GM21786 (cell line): Measurements from ENCODE around the gene MOCS1.

Experiments used
- ATAC-seq: cut with Tn5 transposase; IDR thresholded peaks from one replicate; pipeline ENCODE4 v1.9.1; 2021; ENCODE audit not compliant: unreplicated experiment

MOCS1 gene

DNA sequence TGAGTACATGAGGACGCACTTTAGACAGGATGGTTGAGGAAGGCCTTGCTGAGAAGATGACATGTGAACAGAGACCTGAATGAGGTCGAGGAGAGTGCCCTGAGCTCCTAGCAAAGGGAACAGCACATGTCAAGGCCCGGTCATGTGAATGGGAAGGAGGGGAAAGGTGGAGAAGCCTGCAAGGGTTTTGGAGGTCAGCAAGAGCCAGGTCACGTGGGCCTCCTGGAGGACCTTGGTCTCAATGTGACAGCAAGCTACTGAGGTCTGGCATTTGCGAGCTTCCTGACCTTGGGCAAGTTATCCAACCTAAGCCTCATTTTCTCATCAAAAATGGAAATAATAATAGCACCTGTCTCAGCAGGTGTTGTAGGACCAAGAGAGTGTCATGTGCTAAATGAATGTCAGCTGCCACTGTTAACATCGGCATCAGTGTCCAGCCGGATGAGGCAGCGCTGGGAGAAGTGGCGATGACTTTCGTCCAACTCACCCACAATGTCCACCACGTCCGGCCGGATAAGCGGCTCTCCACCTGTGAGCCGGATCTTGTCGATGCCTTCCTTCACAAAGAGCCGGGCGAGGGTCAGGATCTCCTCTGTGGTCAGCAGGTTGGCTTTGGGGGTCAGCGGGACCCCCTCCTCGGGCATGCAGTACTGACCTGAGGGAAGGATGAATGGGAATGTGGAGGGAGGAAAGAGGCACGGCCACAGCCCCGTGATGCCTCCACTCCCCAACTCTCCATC lies 8.9 kb downstream of the MOCS1 start:
- ATAC-seq, result no peak

DNA sequence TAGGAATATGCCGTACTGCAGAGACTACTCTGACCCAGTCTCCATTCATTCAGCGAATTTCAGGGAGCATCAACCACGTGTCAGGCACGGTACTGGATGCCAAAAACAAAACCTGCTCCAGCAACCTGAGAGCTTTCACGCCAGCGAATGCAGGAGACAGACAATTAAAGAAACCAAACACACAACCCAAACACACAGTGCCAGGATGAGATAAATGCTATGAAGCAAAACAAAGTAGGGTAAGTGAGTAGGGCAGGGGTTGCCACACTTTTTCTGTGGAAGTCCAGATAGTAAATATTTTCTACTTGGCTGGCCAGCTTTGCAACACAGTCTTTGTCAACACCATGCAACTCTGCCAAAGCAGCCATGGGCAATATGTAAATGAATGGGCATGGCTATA lies 10.0 kb downstream of the MOCS1 start:
- ATAC-seq, result no peak

DNA sequence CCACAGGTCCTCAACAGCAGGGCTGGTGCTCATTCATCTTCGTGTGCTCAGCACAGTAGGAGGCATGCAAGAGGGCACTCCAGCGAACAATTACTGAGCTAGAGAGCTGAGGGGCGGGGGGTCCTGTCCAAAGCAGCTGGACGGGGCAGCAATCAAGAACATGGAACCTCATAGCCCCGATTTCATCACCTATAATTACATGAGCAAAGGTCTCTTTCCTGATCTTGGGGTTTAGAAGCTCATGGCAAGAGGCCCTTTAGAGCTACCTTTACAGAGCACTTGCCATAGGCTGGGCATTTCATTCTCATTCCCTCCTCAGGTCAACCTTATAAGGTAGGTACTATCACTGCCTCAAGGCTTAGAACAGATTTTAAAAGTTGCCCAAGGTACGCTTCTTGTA lies 10.4 kb downstream of the MOCS1 start:
- no peak for ATAC-seq

DNA sequence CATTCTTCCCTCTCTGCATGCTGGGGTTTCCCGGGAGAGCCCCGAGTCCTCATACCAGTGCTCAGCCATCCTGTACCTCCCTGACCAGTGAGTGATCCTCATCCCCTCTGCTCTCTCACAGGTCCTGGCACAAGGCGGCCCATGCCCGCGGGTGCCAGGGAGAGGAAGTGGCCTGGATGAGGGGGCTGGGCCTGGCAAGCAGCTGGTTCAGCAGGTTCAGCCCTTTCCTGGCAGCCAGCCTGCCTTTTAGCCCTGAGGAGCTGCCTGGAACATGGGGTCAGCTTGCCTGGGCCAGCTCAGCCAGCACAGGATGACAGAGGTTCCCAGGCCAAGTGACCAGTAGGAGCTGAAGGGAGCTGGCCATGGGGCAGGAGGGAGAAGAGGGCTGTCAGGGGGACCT lies 10.9 kb downstream of the MOCS1 start:
- no peak for ATAC-seq

DNA sequence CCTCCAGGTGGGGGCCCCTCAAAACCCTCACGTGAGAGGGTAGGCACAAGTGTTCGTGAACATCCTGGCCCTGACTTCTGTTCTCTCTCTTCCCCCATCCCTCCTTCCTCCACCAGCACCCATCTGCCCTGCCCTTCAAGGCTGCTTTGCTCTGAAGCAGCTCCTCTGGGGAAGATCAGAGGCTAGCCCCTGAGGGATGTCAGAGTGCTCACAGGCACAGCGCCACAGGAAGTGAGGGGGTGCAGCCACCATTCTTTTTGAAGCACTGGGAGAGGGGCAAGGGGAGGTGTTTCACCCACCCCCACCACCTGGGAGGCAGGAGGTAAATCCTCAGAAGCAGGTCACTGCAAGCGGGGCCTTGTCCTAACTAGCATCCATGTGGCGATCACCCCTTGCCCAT lies 11.4 kb downstream of the MOCS1 start:
- ATAC-seq, result no peak

DNA sequence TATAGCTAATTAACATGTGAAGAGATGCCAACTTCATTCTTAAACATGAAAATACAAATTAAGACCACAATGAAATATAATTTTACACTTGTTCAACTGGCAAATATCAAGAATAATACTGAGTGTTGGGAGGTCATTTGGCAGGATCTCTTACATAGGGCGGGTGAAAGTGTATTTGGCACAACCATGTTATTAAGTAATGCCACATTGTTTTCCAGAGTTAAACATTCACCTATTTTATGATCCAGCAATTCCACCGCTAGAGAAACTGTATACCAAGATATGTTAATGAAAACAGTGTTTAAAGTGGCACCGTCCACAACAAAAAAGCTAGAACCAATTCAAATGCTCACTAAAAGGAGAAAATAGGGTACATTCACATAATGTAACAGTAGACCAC lies 14.1 kb downstream of the MOCS1 start:
- no peak for ATAC-seq

DNA sequence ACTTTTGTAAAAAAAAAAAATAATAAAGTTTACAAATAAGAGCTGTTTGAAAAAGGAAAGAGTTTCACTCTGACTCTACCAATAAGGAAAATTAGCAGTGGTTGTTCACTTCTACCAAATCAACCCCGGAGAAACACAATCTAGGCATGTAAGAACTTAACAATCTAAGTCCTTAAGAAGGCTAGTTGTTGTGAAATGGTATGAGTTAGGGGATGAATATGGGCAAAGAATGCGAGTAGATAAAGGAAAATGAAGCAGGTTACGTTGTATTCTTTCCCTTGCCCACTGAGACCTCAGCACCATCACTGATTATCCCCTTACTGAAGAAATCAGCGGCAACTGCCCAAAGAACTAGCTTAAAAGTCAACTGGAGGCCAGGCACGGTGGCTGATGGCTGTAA lies 15.4 kb downstream of the MOCS1 start:
- no peak for ATAC-seq

DNA sequence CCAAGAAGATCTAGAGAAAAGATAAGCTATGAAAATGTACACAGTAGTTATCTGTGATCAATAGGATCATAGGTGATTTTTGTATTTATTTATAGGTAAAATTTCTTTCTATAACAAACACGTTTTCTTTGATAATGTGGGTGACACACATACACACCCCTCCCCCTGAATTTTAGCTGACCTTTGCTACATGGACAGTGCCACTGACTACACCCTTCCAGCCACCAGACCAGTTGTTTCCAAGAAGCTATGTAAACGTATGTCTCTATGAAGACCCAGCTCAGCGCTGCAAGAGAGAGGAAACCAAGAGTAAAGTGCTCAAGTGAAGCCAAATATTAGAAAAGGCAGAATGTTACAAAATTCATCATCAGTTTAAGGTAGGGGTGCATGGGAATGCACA lies 16.3 kb downstream of the MOCS1 start:
- no peak for ATAC-seq

DNA sequence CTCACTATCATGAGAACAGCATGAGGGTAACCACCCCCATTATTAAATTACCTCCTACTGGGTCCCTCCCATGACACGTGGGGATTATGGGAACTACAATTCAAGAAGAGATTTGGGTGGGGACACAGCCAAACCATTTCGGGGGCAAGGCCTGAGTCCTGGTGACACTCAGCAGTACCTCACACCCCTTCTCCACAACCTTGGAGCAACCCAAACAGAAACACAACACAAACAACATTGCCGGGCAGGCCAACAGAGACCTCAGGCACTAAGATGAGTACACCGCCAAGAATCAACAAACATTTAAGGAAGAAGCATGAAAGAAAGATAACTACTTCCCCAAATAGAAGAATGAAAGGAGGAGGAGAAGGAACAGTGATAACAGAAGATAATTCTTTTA lies 16.9 kb downstream of the MOCS1 start:
- no peak for ATAC-seq

DNA sequence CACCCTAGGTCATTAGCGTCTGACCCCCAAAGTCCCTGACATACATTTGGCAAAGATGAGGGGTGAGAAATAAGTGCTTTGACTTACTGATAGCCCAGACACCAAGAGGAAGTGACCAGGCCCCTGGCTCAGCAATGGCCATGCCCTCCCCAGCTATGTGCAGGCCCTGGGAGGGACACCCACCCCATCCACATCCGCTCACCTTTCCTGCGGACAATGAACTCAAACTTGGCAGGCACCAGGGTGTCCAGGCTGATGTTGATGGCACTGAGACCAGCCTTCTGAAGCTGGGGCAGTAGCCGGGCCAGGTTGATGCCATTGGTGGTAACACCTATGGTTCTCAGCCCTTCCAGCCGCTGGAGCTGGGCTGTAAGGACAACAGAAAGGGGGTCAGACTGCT lies 18.4 kb downstream of the MOCS1 start:
- ATAC-seq, result no peak

DNA sequence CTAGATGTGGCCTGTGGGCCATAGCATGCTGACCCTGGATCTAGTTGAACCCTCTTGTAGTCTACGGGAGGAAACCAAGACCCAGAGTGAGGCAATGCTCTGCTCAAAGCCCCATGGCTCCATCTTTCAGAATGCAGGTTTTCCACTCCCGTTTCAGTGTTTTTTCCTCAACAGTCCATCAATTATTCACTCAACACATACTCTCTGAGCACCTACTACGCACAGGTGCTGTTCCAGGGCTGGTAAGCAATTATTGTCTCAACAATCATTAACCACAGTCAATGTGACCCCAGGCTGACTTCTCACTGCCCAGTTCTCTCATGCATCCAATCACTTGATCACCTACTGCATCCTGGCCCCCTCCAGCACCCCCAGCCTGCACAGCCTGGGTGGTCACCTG lies 20.0 kb downstream of the MOCS1 start:
- ATAC-seq, result no peak

DNA sequence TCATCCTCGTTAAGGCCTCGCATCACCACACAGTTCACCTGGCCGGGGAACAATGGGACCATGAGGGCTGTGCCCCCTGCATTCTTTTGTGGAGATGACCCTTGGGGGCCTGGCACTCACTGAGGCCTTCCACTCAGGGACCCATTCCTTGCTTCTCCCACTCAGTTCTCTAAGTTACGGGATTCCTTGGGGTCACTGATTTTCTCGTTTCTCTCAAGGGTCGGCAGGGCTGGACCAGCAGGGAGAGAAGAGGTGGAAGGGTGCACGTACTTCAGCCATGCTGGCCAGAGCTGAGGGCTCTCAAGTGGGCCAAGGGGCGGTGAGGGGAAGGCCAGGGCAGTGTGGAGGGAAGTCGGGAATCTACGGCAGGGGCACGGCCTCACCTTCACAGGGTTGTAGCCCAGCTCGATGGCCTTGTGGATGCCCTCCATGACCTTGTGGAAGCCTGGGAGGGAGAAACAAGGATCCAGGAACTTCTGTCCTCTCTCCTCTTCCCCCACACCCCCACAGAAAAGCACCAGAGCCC lies 20.8 kb downstream of the MOCS1 start:
- ATAC-seq, result no peak

DNA sequence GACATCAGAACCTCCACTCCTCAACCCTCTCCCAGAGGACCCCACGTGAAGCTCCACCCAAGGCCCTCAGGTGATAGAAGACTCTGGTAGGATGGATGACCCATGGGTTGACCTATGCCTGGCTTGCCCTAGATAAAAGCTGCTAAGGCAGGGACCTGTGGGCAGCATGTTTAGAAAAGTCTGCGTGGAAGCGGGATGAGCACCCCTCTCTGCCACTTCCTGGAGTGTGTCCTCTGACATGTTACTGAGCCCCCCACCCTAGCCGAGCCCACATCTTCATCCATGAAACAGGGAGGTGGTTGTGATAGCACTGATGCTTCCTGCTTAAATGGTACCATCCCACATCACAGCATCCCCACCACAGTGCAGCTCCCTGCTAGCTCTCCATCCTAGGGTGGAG lies 21.8 kb downstream of the MOCS1 start:
- ATAC-seq, result no peak

DNA sequence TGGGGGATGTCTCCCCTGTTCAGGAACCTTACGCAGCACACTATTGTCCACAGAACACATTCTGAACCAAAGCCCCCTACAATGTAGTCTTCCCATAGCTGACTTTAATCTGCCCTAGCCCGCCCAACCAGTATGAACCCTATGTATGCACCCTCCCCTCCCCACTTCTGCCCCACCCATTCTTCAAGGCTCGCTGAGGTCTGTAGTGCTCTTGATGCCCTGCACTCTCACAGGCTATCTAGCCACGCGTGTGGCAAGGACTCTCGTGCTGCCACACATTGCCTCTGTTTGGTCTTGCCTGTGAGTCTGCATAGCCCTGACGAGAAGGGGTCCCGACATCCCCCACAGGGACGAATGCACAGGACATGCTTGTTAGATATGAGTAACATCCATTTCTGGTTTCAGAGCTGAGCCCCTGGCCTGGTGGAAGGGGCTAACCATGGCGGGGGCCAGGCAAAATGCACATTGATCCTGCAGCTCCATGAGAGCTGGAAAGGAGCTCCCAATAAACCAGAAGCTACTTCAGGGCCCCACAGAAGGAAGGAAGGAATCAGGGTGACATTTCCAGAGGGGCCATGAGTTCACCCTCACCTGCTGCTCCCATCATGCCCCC lies 22.6 kb downstream of the MOCS1 start:
- ATAC-seq, result no peak

DNA sequence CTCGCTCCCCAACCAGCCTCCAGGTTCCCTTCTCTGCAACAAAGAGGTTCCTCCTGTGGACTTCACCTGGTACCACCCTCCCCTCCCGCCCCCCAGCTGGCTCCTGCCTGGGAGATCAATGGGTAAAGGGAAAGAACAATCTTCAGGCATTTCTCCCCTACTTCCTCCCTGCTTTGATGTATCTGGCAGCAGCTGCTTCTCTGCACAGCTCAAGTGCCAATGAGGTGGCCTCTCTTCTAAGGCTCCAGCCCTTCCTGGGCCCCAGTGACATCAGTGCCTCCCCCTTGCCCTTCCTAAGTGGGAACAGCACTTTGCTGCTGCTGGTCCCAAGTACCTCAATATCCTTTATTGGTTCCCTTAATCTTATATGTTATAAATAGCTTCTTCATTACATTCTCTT lies 23.5 kb downstream of the MOCS1 start:
- ATAC-seq, result no peak

DNA sequence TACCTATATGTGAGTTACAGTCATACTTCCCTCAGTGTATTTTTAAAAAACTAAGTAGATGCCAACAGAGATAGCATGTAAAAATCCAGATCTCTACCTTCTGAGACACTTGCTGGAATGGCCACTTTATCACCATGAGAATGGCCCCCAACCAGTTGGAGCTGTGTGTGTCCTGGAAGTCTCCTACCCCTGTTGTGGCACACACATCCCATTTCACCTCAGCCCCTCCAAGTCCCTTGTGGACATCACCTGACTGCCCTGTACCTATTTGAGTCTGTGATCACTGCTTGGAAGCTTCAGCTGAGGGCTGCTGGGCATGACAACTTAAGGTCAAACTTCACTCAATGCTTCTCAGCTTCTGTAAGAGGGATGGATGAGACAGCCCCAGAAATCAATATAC lies 24.1 kb downstream of the MOCS1 start:
- ATAC-seq, result no peak

DNA sequence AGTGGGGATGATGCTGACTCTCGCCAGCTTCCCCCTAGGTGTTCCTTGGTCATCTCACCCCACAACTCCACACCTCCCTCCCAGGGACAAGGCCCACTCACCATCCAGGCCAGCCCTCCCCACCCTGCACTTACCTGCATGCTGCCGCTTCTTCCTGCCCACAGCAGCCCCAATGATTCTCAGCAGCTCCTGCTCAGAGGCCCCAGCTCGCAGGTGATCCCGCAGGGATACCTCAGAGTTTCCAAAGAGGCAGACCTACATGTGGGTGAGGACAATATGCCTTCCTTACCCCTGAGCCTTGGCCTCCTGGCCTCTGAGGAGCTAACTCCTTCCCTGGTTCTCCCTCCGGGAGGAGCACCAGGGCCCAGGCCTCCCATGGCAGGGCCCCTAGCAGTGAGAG lies 24.6 kb downstream of the MOCS1 start:
- ATAC-seq, result no peak

DNA sequence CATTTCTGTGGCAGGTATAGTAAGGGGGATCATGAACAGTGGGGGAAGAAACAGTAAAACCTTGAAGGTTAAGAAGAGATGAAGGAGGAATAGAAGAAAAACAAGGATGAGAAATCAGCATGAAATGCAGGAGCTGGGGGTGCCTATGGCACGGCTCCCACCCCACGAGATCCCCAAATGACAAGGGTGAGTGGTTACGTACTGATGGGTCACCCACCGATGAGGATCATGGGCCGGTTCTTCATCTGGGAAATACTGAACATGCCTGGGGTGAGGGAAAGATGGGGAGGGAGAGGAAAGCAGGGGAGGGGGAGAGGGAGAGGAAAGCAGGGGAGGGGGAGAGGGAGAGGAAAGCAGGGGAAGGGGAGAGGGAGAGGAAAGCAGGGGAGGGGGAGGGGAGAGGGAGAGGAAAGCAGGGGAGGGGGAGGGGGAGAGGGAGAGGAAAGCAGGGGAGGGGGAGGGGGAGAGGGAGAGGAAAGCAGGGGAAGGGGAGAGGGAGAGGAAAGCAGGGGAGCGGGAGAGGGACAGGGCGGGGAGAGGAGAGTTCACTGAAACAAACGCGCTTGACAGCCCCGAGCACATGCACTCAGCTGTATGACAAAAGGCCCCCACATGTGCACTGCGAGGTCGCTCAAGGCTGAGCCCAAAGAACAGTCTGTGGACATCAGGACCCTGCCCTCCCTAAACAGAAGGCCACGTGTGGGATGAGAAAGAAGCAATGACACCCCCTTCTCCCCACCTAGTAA lies 25.3 kb downstream of the MOCS1 start:
- no peak for ATAC-seq

DNA sequence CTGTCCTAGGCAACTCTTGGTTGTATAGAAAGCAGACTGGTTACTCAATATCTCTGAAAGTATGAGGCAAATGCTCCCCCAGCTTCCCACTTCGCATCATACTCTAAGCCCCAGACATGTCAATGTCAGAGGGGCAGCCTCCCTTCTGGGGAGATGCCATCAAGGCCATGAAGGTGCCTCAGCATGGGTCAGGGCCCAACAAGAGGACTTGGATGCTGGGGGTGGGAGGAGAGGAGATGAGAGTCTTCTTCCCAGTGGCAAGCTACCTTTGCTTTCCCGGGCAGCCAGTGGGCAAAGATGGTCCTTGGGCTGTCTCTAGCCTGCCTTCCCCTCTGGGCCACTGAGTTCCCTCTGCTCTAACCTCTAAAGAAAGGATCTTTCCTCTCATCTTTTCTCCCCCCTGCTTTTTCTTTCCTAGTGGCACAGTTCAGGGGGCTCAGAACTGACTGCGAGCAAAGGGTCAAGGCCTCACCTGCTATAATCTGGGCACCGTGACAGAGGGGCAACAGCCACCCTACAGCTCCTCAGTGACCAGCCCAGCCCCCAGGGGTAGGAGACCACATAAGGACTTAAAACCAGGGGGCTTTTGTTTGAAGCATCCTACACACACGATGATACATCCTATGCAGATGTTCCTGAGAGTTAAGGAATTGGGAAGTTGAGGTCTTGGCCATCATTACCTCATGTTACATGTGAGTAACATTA lies 26.2 kb downstream of the MOCS1 start:
- no peak for ATAC-seq

DNA sequence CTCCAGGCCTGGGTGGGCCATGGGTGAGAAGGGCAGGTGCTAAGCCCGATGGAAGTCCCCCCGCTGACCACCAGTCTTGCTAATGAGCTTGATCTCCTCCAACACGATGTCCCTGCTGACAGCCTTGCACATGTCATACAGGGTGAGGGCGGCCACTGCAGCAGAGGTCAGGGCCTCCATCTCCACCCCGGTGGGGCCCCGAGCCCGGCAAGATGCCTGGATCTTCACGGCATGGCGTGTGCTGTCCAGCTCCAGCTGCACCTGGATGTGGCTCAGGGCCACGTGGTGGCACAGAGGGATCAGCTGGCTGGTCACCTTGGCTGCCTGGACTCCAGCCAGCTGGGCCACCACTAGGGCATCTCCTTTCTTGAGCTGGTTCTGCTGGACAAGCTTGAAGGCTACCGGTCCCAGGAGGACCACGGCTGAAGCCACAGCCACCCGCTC lies 27.9 kb downstream of the MOCS1 start:
- no peak for ATAC-seq

DNA sequence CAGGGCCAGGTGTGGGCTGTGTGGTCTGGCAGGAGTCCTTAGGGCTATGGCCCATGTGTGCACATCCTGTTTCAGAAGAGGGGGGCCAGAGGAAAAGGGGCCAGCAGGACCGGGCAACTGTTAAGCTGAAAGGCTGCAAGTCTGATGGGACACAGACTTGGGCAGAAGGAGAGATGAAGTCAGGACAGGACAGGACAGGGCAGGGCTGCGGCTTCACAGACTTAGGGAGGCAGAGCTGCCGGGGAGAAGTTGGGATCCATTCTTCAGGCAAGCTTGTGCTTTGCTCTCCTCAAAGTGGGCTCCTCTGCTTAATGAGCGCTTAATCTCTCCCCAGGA lies 28.7 kb downstream of the MOCS1 start:
- no peak for ATAC-seq
